Neural crest cell (in vitro differentiated cells): ENCODE data around the gene TMED7. TPM values are rescaled to one million over a fixed set of nuclear protein-coding genes. Genes with fewer than 3 reads are reported as not detected.

ENCODE experiments used
- DNase-seq: peaks from one replicate; pipeline ENCODE4 v3.0.0; 2021; ENCODE audit warnings: low read depth, mixed read lengths, low spot score
- H3K27ac Mint-ChIP-seq: one replicate; pipeline ENCODE4 v1.8.0; 2021; ENCODE audit warnings: mild to moderate bottlenecking, mixed read lengths; ENCODE audit not compliant: unreplicated experiment
- H3K27me3 Mint-ChIP-seq: 2 replicates; pipeline ENCODE4 v1.8.0; 2021; ENCODE audit warnings: low read depth, mild to moderate bottlenecking, mixed read lengths
- H3K36me3 Mint-ChIP-seq: 2 replicates; pipeline ENCODE4 v1.8.0; 2021; ENCODE audit warnings: low read depth, mild to moderate bottlenecking, mixed read lengths
- H3K4me1 Mint-ChIP-seq: 2 replicates; pipeline ENCODE4 v1.8.0; 2021; ENCODE audit warnings: mixed read lengths
- H3K4me3 Mint-ChIP-seq: one replicate; pipeline ENCODE4 v1.8.0; 2021; ENCODE audit warnings: mild to moderate bottlenecking, mixed read lengths
- H3K9me3 Mint-ChIP-seq: 2 replicates; pipeline ENCODE4 v1.8.0; 2021; ENCODE audit warnings: mixed read lengths
- total RNA-seq: library from RNA; stranded (reverse); gene quantifications from 2 replicates; pipeline ENCODE4 v1.2.1, GENCODE V29; 2021
- TF ChIP-seq, protein P1 (sequence below): fragments of 200-600 bp; sonication (generic); conservative IDR thresholded peaks from 2 replicates; pipeline ENCODE4 v1.5.0; 2021; ENCODE audit warnings: antibody characterized with exemption, mild to moderate bottlenecking

The TMED7 gene
- total RNA-seq, 1 donor from 2014 or later = 56.5 TPM

DNA sequence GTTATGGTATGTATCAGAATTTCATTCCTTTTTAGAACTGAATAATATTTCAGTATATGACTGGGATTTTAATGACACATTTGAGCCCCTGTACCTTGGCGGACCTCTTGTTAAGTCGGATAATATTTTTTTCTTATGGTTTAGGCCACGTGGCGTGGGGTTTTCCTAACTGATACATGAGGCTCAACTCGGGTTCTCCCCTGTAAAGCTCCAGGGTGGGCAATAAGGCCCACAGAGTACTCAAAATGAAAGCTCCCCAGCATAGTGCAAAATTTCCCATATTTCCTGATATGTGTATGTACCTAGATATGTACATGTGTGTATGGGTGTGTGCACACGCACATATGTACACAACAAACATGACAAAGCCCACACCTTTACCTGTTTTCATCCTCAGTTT lies 48.1 kb downstream of the TMED7 start:
- Mint-ChIP-seq H3K27me3 (no peaks in the 10 kb centered on the region), H3K27ac (no peak overlapping the region), H3K4me1 (peaks cover 5% of the 10 kb centered on the region), H3K9me3 (no peaks in the 10 kb centered on the region), H3K36me3 (peaks cover 4% of the 10 kb centered on the region), H3K4me3 (no peak overlapping the region)
- DNase-seq = no peak
- TF ChIP-seq, protein P1, sequence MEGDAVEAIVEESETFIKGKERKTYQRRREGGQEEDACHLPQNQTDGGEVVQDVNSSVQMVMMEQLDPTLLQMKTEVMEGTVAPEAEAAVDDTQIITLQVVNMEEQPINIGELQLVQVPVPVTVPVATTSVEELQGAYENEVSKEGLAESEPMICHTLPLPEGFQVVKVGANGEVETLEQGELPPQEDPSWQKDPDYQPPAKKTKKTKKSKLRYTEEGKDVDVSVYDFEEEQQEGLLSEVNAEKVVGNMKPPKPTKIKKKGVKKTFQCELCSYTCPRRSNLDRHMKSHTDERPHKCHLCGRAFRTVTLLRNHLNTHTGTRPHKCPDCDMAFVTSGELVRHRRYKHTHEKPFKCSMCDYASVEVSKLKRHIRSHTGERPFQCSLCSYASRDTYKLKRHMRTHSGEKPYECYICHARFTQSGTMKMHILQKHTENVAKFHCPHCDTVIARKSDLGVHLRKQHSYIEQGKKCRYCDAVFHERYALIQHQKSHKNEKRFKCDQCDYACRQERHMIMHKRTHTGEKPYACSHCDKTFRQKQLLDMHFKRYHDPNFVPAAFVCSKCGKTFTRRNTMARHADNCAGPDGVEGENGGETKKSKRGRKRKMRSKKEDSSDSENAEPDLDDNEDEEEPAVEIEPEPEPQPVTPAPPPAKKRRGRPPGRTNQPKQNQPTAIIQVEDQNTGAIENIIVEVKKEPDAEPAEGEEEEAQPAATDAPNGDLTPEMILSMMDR = no peak

GRCh38 chr5:115577329-115577728 lies 48.5 kb downstream of the TMED7 start:
- H3K4me1 Mint-ChIP-seq = peaks cover 9% of the 10 kb centered on the region
- peaks cover 4% of the 10 kb centered on the region for H3K36me3 Mint-ChIP-seq
- H3K27me3 Mint-ChIP-seq = no peaks in the 10 kb centered on the region
- no peaks in the 10 kb centered on the region for H3K9me3 Mint-ChIP-seq
- no peak overlapping the region for H3K27ac Mint-ChIP-seq
- TF ChIP-seq, protein P1 = no peak
- no peak for DNase-seq
- no peak overlapping the region for H3K4me3 Mint-ChIP-seq

- Mint-ChIP-seq H3K9me3 (no peaks in the 10 kb centered on the region), H3K4me3 (no peak overlapping the region)
Observed at GRCh38 chr5:115575167-115576070, 50.4 kb downstream of the TMED7 start.

DNA sequence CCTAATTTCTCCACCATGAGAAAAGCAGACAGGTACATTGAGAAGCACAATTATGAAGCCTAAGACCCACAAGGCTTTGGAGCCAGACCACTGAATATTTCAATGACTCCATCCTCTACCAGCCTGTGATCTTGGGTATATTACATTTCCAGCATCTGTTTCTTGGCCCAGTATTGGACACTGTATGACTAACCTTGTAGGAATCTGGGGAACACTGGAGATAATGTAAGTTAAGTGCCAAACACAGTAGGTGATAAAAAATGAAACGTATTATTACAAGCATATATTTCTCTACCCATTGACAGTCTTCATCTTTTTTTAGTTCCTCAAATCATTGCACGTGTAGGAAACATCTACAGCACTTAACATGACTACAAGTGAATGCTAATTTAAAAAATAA lies 52.7 kb downstream of the TMED7 start:
- Mint-ChIP-seq H3K9me3 (no peaks in the 10 kb centered on the region), H3K27ac (no peak overlapping the region), H3K36me3 (peaks cover 4% of the 10 kb centered on the region), H3K4me3 (no peak overlapping the region), H3K4me1 (peaks cover 17% of the 10 kb centered on the region), H3K27me3 (no peaks in the 10 kb centered on the region)
- TF ChIP-seq, protein P1 = no peak
- no peak for DNase-seq

More at GRCh38 chr5:115575167-115576070, 50.4 kb downstream of the TMED7 start:
- Mint-ChIP-seq H3K27me3 (no peaks in the 10 kb centered on the region), H3K27ac (no peak overlapping the region), H3K36me3 (peaks cover 4% of the 10 kb centered on the region), H3K4me1 (peaks cover 17% of the 10 kb centered on the region)
- TF ChIP-seq, protein P1 = no peak
- DNase-seq = no peak

DNA sequence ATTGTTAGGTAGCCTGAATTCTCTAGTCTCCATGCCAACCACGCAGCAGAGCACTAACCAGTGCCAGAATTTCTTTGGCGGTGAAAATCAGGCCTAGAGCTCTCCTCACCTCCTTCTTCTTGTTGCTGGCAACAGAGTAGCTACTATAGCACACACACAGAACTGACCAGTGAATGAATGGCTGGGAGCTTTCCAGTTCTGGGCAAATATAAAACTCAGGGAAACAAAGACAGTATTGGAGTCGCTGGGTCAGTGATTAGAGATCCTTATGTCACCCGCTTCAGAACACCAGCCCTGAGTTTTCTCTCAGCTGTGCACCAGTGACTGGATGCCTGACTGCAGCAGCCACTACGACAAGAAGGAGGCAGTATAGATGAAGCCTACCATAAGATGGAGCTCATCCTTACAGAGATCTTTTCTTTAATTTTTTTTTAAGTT lies 54.4 kb downstream of the TMED7 start:
- Mint-ChIP-seq H3K4me3 (no peak overlapping the region), H3K9me3 (no peaks in the 10 kb centered on the region), H3K27ac (no peak overlapping the region), H3K36me3 (no peaks in the 10 kb centered on the region), H3K27me3 (no peaks in the 10 kb centered on the region), H3K4me1 (peaks cover 17% of the 10 kb centered on the region)
- TF ChIP-seq, protein P1 = no peak
- DNase-seq = no peak
